ENCODE data around the gene ZNF850. TPM values are rescaled to one million over a fixed set of nuclear protein-coding genes. Genes with fewer than 3 reads are reported as not detected.
"Not testable (repeated sequence)": the region's sequence is repeated elsewhere in the genome, so short reads cannot be mapped to it uniquely, and the experiment has no call there.

ZNF850 gene
- total RNA-seq, 4 donors from 2014 or later: 1.7 to 4.6 (median 3.5) TPM

DNA sequence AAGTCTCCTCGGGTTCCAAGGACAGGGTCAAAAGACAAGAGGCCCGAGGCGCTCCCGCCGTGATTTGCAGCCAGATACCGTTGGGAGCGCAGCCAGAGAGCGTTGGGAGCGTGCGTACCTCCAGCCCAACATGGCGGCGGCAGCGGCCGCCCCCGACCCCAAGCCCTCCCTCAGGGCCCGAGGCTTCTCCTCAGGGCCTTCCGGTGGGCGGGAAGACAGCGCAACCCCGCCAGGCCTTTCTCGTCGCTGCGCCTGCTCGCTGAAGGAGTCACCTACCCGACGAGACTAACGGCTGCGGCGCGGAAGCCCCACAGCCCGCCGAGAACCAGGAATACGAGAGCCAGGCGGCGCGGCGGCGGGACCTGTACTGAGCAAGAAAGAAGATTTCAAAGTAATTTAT is 3.2 kb upstream of the ZNF850 start:
- TF ChIP-seq, protein P1, sequence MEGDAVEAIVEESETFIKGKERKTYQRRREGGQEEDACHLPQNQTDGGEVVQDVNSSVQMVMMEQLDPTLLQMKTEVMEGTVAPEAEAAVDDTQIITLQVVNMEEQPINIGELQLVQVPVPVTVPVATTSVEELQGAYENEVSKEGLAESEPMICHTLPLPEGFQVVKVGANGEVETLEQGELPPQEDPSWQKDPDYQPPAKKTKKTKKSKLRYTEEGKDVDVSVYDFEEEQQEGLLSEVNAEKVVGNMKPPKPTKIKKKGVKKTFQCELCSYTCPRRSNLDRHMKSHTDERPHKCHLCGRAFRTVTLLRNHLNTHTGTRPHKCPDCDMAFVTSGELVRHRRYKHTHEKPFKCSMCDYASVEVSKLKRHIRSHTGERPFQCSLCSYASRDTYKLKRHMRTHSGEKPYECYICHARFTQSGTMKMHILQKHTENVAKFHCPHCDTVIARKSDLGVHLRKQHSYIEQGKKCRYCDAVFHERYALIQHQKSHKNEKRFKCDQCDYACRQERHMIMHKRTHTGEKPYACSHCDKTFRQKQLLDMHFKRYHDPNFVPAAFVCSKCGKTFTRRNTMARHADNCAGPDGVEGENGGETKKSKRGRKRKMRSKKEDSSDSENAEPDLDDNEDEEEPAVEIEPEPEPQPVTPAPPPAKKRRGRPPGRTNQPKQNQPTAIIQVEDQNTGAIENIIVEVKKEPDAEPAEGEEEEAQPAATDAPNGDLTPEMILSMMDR (IDR thresholded peaks at IDR 0.05): no peak
- DNase-seq (ENCODE audit: low spot score): no peak
- no peak for ATAC-seq (ENCODE audit: low FRiP score)

GRCh38 chr19:36773223-36773579 is 594 bp upstream of the ZNF850 start:
- ATAC-seq (ENCODE audit: low FRiP score): no peak
- DNase-seq (ENCODE audit: low spot score): no peak
- TF ChIP-seq, protein P1 (IDR thresholded peaks at IDR 0.05): no peak

- TF ChIP-seq, protein P1 (IDR thresholded peaks at IDR 0.05): no peak
- peak; percentile 69 for ATAC-seq (ENCODE audit: low FRiP score)
- peak; percentile 52 for DNase-seq (ENCODE audit: low spot score)
Measured at GRCh38 chr19:36771261-36772231, 1.1 kb downstream of the ZNF850 start.

- ATAC-seq (ENCODE audit: low FRiP score): no peak
- TF ChIP-seq, protein P1 (IDR thresholded peaks at IDR 0.05): no peak
- no peak for DNase-seq (ENCODE audit: low spot score)
Measured at GRCh38 chr19:36750066-36750691, 22.4 kb downstream of the ZNF850 start.

GRCh38 chr19:36749613-36750012 is 23.0 kb downstream of the ZNF850 start:
- not testable (repeated sequence) for DNase-seq (ENCODE audit: low spot score)

DNA sequence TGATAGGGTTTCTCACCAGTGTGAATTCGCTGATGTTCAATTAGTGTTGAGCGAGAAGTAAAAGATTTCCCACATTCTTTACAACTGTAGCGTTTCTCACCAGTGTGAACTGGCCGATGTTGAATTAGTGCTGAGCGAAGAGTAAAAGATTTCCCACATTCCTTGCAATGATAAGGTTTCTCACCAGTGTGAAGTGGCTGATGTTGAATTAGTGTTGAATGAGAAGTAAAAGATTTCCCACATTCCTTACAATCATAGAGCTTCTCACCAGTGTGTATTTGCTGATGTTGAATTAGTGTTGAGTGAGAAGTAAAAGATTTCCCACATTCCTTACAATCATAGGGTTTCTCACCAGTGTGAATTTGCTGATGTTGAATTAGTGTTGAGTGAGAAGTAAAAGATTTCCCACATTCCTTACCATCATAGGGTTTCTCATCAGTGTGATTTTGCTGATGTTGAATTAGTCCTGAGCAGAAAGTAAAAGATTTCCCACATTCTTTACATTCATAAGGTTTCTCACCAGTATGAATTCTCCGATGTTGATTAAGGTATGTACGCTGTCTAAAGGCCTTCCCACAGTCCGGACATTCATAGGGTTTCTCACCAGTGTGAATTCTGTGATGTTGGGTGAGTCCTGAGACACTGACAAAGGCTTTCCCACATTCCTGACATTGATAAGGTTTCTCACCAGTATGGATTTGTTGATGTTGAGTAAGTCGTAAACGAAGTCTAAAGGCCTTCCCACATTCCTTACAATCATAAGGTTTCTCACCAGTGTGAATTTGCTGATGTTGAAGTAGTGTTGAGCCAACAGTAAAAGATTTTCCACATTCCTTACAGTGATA is 24.0 kb downstream of the ZNF850 start:
- DNase-seq (ENCODE audit: low spot score): no peak
- TF ChIP-seq, protein P1 (IDR thresholded peaks at IDR 0.05): no peak
- ATAC-seq (ENCODE audit: low FRiP score): no peak

More at GRCh38 chr19:36749613-36750012, 23.0 kb downstream of the ZNF850 start:
- ATAC-seq (ENCODE audit: low FRiP score): not testable (repeated sequence)

- no peak for DNase-seq (ENCODE audit: low spot score)
- TF ChIP-seq, protein P1 (IDR thresholded peaks at IDR 0.05): no peak
- no peak for ATAC-seq (ENCODE audit: low FRiP score)
Measured at GRCh38 chr19:36747750-36748149, 24.9 kb downstream of the ZNF850 start.
